Subcutaneous adipose tissue (tissue), 4 donors: ENCODE results near the gene HBG1. TPM values are rescaled to one million over a fixed set of nuclear protein-coding genes. Genes with fewer than 3 reads are reported as not detected.

Source experiments
- total RNA-seq, 4 donors: library from RNA; depleted of rRNA; stranded (reverse); fragments of >200 nt; gene quantifications; one replicate each; pipeline ENCODE4 v1.1.0, GENCODE V29; 2016
- TF ChIP-seq, protein P1 (sequence below): fragments of 450-650 bp; IDR thresholded peaks from one replicate; pipeline ENCODE4 v1.5.1; 2016; ENCODE audit warnings: low read depth, mild to moderate bottlenecking, control low read depth, antibody characterized with exemption, moderate library complexity

The HBG1 gene
- total RNA-seq, 4 donors from 2014 or later, result not detected

DNA sequence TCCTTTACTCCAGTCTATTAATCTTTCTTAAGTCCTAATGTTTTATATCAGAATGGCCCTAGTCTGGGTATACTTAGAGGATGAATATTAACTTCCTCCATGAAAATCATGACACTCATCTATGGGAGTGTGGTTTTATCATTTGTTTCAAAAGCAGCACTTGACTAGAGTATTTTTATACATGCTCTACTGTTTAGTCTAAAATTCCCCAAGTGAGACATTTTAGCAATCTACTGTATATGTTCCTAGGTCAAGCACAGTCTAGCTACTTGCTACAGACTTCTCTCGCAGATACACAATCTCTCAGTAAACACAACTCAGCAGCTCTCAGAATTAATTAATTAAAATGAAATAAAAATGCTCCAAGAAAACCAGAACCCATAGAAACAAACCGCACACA lies 19.9 kb downstream of the HBG1 start:
- TF ChIP-seq, protein P1, sequence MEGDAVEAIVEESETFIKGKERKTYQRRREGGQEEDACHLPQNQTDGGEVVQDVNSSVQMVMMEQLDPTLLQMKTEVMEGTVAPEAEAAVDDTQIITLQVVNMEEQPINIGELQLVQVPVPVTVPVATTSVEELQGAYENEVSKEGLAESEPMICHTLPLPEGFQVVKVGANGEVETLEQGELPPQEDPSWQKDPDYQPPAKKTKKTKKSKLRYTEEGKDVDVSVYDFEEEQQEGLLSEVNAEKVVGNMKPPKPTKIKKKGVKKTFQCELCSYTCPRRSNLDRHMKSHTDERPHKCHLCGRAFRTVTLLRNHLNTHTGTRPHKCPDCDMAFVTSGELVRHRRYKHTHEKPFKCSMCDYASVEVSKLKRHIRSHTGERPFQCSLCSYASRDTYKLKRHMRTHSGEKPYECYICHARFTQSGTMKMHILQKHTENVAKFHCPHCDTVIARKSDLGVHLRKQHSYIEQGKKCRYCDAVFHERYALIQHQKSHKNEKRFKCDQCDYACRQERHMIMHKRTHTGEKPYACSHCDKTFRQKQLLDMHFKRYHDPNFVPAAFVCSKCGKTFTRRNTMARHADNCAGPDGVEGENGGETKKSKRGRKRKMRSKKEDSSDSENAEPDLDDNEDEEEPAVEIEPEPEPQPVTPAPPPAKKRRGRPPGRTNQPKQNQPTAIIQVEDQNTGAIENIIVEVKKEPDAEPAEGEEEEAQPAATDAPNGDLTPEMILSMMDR, result no peak

DNA sequence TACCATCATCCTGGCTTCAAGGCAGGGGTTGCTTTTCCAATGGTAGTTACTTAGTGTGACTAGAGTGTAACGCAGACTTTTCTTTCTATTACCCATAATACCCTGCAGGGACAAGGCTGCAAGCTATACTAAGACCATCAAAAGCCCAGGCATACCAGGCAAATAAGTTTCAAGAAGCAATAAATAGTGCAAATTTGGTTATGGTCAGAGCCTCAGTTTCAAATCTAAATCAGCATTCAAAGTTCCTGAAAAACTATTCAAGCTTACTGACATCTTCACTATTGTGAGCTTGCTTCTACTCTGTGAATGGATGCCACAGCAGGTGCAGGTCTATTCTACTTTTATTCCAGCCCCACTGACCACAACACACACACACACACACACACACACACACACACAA lies 20.3 kb downstream of the HBG1 start:
- TF ChIP-seq, protein P1, result no peak

DNA sequence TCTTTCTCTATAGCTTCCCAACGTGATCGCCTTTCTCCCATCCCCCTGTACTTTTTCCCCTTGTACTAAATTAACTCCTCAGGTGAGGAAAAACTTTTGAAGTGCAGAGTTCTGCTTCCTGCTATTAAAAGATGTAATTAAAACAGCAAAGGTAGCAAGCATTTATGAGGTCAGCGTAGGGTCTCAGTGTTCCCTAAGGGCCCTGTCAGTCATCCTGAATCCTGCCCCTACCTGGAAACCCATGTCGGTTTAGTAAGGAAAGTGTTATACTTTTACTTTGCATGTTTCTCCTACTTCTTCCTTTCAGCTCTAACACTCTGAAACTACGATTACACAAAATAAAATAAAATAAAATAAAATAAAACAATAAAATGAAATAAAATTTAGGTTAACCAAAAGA lies 21.5 kb downstream of the HBG1 start:
- TF ChIP-seq, protein P1, result no peak

DNA sequence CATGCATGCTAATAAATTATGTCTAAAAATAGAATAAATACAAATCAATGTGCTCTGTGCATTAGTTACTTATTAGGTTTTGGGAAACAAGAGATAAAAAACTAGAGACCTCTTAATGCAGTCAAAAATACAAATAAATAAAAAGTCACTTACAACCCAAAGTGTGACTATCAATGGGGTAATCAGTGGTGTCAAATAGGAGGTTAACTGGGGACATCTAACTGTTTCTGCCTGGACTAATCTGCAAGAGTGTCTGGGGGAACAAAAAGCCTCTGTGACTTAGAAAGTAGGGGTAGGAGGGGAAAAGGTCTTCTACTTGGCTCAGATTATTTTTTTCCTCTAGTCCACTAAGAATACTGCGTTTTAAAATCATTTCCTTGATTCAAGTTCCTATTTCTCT lies 22.0 kb downstream of the HBG1 start:
- TF ChIP-seq, protein P1, result no peak

DNA sequence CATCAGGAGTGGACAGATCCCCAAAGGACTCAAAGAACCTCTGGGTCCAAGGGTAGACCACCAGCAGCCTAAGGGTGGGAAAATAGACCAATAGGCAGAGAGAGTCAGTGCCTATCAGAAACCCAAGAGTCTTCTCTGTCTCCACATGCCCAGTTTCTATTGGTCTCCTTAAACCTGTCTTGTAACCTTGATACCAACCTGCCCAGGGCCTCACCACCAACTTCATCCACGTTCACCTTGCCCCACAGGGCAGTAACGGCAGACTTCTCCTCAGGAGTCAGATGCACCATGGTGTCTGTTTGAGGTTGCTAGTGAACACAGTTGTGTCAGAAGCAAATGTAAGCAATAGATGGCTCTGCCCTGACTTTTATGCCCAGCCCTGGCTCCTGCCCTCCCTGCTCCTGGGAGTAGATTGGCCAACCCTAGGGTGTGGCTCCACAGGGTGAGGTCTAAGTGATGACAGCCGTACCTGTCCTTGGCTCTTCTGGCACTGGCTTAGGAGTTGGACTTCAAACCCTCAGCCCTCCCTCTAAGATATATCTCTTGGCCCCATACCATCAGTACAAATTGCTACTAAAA lies 22.8 kb downstream of the HBG1 start, which contains the start of gene HBB:
Gene HBB, minus strand, starts transcription at position 340 of the 579 bp plus-strand sequence. Its CDS starts 50 bp downstream, at position 290.
- TF ChIP-seq, protein P1, result no peak

DNA sequence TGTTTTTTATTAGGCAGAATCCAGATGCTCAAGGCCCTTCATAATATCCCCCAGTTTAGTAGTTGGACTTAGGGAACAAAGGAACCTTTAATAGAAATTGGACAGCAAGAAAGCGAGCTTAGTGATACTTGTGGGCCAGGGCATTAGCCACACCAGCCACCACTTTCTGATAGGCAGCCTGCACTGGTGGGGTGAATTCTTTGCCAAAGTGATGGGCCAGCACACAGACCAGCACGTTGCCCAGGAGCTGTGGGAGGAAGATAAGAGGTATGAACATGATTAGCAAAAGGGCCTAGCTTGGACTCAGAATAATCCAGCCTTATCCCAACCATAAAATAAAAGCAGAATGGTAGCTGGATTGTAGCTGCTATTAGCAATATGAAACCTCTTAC lies 24.2 kb downstream of the HBG1 start:
- TF ChIP-seq, protein P1, result no peak

DNA sequence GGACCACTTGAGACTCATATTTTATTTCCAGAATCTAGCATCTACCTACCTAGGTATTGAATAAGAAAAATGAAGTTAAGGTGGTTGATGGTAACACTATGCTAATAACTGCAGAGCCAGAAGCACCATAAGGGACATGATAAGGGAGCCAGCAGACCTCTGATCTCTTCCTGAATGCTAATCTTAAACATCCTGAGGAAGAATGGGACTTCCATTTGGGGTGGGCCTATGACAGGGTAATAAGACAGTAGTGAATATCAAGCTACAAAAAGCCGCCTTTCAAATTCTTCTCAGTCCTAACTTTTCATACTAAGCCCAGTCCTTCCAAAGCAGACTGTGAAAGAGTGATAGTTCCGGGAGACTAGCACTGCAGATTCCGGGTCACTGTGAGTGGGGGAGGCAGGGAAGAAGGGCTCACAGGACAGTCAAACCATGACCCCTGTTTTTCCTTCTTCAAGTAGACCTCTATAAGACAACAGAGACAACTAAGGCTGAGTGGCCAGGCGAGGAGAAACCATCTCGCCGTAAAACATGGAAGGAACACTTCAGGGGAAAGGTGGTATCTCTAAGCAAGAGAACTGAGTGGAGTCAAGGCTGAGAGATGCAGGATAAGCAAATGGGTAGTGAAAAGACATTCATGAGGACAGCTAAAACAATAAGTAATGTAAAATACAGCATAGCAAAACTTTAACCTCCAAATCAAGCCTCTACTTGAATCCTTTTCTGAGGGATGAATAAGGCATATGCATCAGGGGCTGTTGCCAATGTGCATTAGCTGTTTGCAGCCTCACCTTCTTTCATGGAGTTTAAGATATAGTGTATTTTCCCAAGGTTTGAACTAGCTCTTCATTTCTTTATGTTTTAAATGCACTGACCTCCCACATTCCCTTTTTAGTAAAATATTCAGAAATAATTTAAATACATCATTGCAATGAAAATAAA lies 24.8 kb downstream of the HBG1 start:
- TF ChIP-seq, protein P1, result no peak
